ENCODE results near the gene CAST.

DNA sequence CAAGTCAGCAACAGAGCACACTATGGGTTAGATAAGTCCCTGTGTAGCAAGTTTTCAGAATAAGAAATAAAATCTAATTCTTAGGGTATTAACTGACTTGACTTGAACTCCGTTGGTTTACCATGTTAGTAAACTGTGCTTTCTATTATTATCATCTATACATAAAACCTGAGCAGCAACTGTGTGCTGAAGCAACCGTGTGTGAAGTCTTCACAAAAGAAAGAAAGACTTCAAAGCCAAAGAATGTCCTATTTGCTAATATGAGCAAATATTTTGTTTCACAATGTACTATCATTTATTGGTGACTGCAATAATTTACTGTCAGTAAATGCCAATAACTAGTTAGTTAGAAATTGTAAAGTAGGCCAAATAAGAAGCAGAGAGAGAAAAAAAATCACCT is 112.9 kb downstream of the CAST start:
- no peak for TF ChIP-seq SMC3 (IDR thresholded peaks at IDR 0.05)
- TF ChIP-seq, protein P1, sequence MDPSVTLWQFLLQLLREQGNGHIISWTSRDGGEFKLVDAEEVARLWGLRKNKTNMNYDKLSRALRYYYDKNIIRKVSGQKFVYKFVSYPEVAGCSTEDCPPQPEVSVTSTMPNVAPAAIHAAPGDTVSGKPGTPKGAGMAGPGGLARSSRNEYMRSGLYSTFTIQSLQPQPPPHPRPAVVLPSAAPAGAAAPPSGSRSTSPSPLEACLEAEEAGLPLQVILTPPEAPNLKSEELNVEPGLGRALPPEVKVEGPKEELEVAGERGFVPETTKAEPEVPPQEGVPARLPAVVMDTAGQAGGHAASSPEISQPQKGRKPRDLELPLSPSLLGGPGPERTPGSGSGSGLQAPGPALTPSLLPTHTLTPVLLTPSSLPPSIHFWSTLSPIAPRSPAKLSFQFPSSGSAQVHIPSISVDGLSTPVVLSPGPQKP (IDR thresholded peaks at IDR 0.05; ENCODE audit: low read depth, low read length): no peak
- no peak for TF ChIP-seq ZSCAN20 (CRISPR knock-in tag; IDR thresholded peaks at IDR 0.05)
- TF ChIP-seq, protein P2, sequence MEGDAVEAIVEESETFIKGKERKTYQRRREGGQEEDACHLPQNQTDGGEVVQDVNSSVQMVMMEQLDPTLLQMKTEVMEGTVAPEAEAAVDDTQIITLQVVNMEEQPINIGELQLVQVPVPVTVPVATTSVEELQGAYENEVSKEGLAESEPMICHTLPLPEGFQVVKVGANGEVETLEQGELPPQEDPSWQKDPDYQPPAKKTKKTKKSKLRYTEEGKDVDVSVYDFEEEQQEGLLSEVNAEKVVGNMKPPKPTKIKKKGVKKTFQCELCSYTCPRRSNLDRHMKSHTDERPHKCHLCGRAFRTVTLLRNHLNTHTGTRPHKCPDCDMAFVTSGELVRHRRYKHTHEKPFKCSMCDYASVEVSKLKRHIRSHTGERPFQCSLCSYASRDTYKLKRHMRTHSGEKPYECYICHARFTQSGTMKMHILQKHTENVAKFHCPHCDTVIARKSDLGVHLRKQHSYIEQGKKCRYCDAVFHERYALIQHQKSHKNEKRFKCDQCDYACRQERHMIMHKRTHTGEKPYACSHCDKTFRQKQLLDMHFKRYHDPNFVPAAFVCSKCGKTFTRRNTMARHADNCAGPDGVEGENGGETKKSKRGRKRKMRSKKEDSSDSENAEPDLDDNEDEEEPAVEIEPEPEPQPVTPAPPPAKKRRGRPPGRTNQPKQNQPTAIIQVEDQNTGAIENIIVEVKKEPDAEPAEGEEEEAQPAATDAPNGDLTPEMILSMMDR (IDR thresholded peaks at IDR 0.05): no peak
